Right renal cortex interstitium (tissue), 3 donors: ENCODE measurements around the gene PPARA. TPM values are rescaled to one million over a fixed set of nuclear protein-coding genes. Genes with fewer than 3 reads are reported as not detected.

Experiments used
- DNase-seq, 3 donors: peaks; one replicate each; pipeline ENCODE4 v3.0.0-alpha.2; 2013; ENCODE audit warnings: low read depth in 3 of 3, low spot score in 2 of 3
- polyA plus RNA-seq, 3 donors: library from polyadenylated mRNA; unstranded; fragments of 120-200 nt; gene quantifications; one replicate each; pipeline ENCODE4 v1.2.1, GENCODE V29; 2013; ENCODE audit not compliant: insufficient read length in 3 of 3

The PPARA gene
- polyA plus RNA-seq, 3 donors: 24.5 to 28.2 (median 26.9) TPM

DNA sequence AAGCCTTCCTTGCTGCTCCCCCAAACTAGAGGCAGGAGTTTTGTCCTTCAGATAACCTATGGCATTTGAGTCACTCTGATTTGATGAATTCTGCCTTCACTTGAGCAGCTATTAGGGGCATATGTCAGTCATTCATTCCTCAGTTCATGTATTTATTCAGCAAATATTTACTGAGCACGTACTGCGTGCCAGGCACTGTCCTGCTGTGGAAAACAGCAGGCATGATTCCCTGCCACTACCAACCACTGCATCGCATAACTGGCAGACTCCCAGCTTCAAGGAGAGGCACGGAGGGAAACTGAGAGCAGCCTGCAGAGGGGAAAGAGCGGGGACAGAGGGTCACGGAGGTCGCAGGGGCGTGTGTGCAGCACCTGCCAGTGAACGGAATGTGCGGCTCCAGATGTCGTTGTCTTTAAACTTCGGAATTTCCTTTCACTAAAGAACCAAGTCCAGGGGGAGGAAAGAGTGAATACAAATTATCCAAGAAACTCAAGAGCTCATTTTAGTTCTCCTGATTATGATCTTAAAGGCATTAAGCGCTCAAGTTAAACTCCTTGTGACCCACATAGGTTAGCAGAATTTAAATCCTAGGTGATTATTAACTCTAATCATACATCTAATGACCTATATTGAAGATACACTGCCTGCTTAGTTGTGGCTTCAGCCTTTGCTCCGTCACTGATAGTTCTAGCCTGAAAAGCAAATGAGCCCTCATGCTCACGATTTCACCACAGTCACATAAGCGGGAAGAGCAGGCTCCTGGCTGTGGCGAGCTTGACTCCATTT is 12.6 kb downstream of the PPARA start:
- DNase-seq: no peak

DNA sequence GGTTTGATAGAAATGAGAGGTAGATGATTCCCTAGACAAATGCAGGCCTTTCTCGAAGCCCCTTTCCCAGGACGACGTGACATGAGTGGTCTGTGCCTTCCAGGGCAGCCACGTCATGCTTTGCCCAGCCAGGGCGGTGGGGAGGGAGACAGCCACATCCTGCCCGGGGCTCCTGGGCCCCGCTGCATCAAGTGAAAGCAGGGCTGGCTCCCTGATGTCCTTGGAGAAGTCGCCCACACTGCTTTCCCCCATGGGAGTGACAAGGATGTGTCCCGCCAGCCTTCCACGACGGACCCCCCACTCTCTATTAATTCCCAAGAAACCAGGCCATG is 13.2 kb downstream of the PPARA start:
- DNase-seq: no peak

DNA sequence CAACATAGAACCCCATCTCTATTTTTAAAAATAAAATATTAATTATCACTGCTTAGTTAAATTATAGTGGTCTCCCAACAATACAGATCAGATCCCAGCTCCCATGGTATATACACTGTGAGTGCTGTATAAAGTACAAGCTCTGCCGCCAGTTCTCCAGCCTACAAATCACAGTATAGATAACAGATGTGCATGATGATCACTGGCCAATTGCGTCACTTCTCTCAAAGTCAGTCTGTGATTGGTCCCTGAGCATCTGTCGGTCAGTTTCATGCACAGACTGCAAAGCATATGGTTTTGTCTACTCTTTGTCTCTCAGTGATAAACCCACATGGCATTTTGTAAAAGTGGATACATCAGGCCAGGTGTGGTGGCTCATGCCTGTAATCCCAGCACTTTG is 15.7 kb downstream of the PPARA start:
- DNase-seq: no peak

DNA sequence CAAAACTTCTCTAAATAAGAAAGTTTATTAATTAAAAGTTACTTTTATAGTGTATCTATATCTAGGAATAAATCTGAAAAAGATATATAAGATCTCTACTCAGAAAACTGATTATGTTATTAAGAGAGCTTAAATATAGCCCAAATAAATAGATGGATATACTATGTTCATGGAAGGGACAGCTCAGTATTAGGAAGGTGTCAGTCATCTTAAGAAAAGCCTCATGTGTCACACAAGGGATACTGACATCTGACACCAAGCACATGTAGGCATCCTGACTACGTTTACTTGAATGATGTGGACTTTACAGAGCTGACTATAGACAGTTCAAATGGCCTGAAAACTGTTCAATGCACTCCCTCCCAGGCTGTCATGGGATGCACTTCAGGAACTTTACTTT is 19.3 kb downstream of the PPARA start:
- no peak for DNase-seq

DNA sequence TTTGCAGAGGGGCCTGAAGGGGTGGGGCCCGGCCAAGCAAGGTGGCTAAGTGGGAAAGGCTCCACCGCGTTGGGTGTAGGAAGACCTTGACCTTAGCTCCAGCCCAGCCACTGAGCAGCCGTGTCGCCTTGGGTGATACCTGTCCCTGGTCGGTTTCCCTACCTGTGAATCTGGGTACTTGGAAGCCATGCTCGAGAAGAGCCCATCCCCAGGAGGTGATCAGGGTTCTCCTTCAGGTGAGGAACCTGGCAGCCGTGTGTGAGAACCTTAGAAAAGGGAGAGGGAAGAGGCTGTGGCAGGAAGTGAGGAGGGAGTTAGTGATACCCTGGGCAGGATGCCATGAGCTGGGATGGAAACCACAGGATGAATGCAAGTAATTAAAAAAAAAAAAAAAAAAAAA is 21.6 kb downstream of the PPARA start:
- no peak for DNase-seq

DNA sequence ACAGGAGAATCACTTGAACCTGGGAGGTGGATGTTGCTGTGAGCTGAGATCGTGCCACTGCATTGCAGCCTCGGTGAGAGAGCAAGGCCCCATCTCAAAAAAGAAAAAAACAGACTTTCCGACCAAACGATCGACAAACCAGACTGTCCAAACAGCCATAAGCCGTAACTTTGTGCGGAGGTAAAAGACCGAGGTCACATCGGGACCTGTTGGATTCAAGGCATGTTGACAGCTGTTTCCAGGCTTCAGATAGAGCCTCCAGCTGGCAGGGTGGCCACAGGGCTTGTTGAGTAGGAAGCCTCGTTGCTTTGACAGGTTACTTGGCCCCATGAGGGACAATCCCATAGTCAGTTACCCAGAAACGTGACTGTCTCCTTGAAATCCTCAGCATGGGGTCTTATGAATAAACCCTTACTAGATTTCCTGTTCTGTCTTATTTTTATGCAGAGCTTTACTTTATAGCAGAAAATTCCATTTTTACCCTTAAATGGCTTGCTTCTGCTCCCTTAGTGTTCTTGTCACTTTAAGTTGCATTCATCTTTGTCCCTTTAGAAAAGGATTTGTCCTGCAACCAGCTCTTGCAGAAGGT is 22.3 kb downstream of the PPARA start:
- DNase-seq: no peak

DNA sequence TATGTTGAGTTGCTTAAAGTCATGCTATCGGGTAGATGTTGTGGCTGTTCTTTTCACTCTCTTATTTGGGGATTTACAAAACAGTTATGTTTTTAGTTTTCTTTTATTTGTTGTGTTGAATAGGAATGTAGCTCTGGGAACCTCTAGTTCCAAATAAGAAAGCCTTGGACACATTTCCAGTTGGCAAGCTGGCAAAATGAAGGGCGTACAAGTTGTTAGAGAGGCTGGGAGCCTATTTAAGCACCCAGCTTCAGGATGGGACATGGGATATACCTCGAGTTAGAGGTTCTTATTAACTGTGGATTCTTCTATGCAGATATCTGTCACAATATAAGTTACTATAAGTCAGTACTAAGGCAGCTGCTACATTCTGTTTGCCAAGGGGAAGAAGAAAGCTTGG is 22.8 kb downstream of the PPARA start:
- DNase-seq: no peak

DNA sequence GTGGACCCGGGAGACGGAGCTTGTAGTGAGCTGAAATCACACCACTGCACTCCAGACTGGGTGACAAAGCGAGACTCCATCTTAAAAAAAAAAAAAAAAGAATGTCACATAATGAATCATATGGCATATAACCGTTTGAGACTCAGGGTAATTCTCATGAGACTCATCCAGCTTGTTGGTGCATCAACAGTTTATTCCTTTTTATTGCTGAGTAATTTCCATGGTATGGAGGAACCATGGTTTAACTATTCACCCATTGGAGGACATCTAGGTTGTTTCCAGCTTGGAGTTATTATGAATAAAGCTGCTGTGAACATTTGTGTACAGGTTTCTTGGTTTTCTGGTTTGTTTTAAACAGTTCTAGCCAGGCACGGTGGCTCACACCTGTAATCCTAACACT is 25.3 kb downstream of the PPARA start:
- no peak for DNase-seq

DNA sequence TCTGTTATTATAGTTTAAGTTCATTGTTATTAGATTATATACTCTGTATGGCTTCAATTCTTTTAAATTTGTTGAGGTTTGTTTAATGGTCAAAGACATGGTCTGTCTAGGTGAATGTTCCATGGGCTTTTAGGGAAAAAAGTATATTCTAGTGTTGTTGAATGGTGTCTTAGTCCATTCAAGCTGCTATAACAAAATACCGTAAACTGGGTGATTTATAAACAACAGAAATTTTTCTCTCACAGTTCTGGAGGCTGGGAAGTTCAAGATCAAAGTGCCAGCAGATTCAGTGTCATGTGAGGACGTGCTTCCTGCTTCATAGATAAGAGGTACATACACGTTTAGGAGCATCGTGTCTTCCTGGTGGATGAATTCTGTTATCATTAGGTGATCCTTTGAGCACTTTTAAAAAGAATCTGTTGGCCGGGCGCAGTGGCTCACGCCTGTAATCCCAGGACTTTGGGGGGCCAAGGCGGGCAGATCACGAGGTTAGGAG is 26.2 kb downstream of the PPARA start:
- no peak for DNase-seq

DNA sequence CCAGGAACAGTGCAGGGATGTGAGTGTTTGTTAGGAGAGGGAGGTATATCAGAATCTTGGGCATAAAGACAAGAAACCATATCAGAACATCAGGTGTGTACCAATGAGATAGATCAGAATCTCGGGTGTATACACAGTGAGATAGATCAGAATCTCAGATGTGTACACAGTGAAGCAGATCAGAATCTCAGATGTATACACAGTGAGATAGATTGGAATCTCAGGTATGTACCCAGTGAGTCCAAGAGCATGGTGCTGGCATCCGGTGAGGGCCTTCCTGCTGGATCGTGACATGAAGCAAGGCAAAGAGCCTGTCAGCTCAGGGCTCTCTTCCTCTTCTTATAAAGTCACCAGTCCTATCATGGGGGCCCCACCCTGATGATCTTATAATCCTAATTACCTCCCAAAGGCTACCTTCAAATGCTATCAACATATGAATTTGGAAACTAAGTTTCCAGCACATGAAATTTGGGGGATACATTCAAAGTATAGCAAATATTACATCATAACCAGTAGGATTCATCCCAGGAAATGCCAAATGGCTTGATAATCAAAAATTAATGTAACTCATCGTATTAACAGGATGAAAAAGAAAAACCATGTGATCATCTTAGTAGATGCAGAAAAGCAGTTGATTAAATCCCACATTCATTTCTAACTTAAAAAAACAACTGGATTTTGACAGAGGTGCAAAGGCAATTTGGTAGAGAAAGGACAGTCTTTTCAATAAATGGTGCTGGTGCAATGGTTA is 28.6 kb downstream of the PPARA start:
- no peak for DNase-seq

DNA sequence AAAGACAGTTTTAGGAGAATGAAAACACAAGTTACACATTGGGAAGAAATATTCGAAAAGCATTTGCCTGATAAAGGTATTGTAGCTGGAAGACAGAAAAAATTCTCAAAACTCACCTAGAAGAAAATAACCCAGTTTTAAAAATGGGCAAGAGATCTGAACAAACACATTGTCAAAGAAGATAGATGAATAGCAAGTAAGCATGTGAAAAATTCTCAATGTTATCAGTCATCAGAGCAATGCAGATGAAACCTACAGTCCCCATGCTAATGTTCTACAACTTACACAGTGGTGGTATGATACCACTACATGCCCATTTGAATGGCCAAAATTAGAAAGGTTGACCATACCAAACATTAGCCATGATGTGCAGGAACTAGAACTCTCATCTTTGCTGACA is 29.4 kb downstream of the PPARA start:
- DNase-seq: no peak

DNA sequence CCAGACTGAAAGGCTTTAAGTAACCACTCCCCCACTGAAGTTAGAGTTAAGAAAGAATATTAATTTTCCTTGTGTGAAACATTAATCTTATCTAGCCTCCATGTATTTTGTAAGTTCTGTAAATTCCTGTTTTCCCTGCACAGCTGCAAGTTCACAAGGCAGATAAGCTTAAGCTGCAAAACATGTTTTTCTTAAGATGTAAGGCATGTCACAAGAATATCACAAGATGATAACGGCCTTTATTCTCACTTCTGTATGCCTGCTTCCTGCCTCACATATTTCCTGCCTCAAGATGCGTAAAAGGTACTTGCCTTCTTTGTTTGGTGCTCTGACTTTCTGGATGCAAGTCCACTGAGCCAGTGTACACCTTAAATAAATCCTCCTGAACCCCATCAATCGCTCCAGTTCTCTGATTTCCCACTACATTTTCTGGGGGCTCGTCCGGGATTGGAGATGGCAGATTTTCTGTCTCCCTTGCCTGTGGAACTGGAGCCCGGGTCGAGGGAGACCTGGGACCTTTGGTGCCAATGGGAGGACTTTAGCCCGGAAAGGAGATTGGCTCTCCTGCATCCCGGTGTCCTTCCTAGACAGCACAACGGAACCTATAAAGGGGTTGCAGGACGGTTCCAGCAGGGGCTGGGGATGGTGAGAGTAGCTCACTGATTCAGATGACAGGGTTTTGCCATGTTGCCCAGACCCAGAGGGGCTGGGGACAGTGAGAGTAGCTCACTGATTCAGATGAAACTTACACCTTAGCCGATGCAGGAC is 30.2 kb downstream of the PPARA start:
- DNase-seq: no peak

DNA sequence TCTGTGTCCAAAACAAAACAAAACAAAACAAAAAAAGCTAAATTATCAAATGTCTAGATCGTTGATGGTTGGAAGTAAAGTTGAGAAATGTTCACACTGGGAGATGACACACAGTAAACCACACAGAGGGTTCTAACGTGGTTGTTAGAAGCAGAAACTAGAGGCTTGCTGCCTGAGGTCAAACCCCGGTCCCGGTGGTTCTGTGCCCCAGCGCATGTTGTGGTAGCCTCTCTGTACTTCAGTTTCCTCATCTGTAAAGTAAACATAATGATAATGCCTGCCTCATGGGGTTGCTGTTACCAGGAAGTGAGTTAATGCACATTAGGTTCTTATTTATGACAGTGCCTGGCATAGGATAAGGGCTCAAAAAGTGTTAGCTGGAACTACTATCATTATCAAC is 33.4 kb downstream of the PPARA start:
- no peak for DNase-seq

DNA sequence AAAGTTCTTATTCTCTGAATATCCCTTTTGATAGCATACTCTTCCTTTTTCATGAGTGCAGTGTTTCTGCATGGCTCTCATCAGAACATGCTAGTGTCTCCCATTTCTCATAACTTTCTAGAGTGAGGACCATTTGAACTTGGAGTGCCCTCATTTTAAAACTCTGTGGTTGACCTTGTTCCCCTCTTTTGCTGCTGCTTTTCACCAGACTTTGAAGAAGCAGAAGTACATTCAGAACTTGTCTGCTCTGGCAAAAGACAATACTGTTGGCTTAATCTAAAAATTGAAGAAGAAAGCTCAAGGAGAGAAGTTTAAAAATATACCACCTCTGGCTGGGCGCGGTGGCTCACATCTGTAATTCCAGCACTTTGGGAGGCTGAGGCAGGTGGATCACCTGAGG is 35.0 kb downstream of the PPARA start:
- no peak for DNase-seq

DNA sequence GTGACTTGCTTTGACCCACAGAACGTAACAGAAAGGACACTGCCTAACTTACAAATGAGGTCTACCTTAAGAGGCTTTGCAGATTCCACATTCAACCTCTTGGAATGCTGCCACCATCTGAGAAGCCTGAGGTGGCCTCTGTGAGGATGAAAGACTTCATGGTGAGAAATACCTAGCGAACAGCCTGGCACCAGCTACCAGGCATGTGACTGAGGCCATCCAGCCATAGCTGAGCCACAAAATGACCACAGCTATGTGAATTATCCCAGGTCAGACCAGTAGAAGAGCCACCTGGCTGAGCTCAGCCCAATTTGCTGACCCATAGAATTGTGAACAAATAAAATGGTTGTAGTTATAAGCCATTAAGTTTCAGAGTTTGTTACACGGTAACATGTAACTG is 37.5 kb downstream of the PPARA start:
- no peak for DNase-seq

DNA sequence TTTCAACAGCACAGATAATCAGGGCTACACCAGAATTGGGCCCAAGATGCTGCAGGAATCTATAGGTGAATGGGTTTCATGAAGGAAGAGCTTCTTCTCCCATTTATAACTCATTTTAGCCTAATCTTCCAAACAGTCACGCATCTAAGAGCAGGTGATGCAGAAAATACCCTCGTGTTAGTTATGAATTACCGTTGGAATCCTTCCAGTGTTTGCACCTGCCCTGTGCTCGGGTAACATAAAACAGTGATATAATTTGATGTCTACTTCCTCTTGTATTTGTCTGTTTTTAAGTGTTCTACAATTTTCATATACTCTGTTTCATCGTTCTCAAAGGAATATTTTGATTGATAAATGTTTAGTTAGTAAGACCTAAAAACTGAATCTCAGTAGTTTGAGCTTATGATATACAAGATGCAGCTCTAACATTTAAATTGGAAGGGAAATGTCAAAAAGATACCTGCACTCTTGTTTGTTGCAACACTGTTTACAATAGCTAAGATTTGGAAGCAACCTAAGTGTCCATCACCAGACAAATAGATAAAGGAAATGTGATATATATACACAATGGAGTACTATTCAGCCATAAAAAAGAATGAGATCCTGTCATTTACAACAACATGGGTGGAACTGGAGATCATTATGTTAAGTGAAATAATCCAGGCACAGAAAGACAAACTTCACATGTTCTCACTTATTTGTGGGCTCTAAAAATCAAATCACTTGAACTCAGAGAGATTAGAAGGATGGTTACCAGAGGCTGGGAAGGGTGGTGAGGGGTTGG is 42.1 kb downstream of the PPARA start:
- no peak for DNase-seq

DNA sequence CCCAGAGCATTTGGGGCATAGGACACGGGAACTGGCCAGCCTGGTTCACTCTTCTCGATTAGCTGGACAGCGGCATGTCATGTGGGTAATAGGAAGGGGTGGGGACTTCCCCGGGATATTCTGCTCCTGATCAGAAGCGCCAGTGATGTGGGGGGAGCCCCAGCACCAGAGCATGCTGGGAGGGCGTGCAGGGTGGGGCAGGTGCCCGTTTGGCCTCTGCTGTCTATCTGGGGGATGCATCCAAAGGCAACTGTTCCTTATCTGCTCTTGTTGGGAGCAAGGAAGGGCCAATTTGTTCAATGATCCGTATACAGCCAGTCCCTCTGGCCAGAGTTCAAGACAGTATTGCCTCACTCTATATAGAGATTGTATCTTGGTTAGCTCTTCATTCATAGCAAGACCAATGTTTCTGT is 43.6 kb downstream of the PPARA start:
- DNase-seq: no peak

DNA sequence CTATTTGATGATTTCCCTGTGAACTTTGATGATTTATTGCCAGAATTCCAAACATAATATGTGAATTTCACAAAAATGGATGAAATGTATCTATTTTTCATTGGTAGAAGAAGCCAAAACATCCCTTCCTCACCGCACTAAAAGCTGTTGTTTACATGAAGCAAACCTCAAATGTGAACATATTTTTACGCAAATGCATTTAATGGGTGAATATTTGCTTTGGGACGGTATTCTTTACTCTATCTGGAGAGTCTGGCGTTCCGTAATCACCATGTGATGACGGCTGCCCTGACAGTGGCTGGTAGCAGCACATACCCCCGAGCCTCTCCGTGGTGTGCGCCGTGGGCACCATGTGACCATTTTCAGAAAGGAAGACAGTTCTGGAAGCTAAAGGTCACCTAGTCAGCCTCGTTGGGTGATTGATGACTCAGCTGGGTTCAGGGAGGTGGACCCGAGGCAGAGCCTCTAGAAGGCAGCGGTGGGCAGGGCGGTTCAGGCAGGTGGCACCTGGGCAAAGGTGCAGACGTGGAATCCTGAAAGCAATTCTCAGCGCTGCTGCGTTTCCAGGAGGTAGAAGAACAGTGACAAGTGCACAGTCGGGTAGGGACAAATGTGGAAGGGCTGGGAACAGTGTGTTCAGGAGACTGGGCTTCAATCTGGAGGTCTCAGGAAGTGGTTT is 45.3 kb downstream of the PPARA start:
- DNase-seq: no peak

DNA sequence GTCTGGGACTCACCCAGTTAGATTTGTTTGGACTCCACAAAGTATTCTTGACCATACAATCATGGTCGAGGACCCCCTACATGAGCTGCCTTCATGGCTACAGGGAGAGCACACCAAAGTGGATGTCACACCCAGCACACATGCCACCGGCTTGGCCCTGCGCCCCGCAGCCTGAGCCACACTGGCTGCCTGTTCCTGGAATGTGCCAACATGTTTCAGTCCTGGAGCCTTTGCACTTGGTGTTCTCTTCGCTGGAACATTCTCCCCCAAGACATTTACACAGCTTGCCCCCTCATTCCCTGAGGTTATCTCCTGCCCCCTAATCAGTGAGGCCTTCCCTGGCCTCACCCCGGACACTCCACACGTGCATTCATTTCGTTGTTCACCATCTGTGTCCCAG is 46.0 kb downstream of the PPARA start:
- DNase-seq: no peak

DNA sequence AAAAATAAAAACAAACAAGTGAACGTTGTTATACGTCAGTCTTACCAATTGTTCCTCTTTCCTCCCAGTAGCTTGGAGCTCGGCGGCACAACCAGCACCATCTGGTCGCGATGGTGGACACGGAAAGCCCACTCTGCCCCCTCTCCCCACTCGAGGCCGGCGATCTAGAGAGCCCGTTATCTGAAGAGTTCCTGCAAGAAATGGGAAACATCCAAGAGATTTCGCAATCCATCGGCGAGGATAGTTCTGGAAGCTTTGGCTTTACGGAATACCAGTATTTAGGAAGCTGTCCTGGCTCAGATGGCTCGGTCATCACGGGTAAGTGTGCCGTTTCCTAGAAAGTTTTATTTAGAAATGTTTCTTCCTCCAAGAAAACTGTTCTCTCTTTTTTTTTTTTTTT is 47.9 kb downstream of the PPARA start:
- no peak for DNase-seq
